Muscle of back (tissue), 11 donors: ENCODE data around the gene MAD1L1. TPM values are rescaled to one million over a fixed set of nuclear protein-coding genes. Genes with fewer than 3 reads are reported as not detected.

Source experiments
- DNase-seq, 3 donors: peaks; one replicate each; pipeline versions ENCODE4 v3.0.0 to v3.0.0-alpha.2; 2013
- polyA plus RNA-seq, 10 donors: library from polyadenylated mRNA; unstranded; fragments of 120-200 nt; gene quantifications; one replicate each; pipeline ENCODE4 v1.2.1, GENCODE V29; 2013; ENCODE audit not compliant: insufficient read length in 10 of 10

Gene MAD1L1
- polyA plus RNA-seq, 10 donors, result 15.4 to 25.7 (median 22.0) TPM

- no peak for DNase-seq
Measured at GRCh38 chr7:1855725-1856160, 377.0 kb downstream of the MAD1L1 start.

GRCh38 chr7:1854866-1855724 is 377.6 kb downstream of the MAD1L1 start:
- DNase-seq, result peak in 1 of 3 donors; percentile 10

GRCh38 chr7:1853986-1854865 is 378.5 kb downstream of the MAD1L1 start:
- DNase-seq, result no peak

- peak; percentile 56 to 72 (median 70) for DNase-seq
Measured at GRCh38 chr7:1853431-1853985, 379.2 kb downstream of the MAD1L1 start.

- peak in 1 of 3 donors; percentile 1 for DNase-seq
Measured at GRCh38 chr7:1852517-1853430, 380.0 kb downstream of the MAD1L1 start.

- peak in 1 of 3 donors; percentile 52 for DNase-seq
Measured at GRCh38 chr7:1851721-1852516, 380.8 kb downstream of the MAD1L1 start.

GRCh38 chr7:1850976-1851571 is 381.7 kb downstream of the MAD1L1 start:
- no peak for DNase-seq

GRCh38 chr7:1850111-1850975 is 382.4 kb downstream of the MAD1L1 start:
- DNase-seq, result peak in 1 of 3 donors; percentile 6

- DNase-seq, result peak in 1 of 3 donors; percentile 0
Measured at GRCh38 chr7:1849351-1850041, 383.2 kb downstream of the MAD1L1 start.

GRCh38 chr7:1848911-1849311 is 383.8 kb downstream of the MAD1L1 start:
- peak in 1 of 3 donors; percentile 4 for DNase-seq

GRCh38 chr7:1848013-1848640 is 384.6 kb downstream of the MAD1L1 start:
- peak in 1 of 3 donors; percentile 1 for DNase-seq

- DNase-seq, result peak in 1 of 3 donors; percentile 0
Measured at GRCh38 chr7:1847260-1848001, 385.3 kb downstream of the MAD1L1 start.

GRCh38 chr7:1846331-1847065 is 386.2 kb downstream of the MAD1L1 start:
- no peak for DNase-seq

- DNase-seq, result no peak
Measured at GRCh38 chr7:1845536-1846311, 387.0 kb downstream of the MAD1L1 start.

- no peak for DNase-seq
Measured at GRCh38 chr7:1844951-1845390, 387.8 kb downstream of the MAD1L1 start.
